H1 (cell line): ENCODE results near the gene RBP7. TPM values are rescaled to one million over a fixed set of nuclear protein-coding genes. Genes with fewer than 3 reads are reported as not detected.

Experiments
- CTCF ChIA-PET: fragments of 300-600 bp; sonication (Branson Sonifier 250); formaldehyde crosslinking; loops from one replicate; lab custom pipeline; 2021; ENCODE audit not compliant: partially characterized antibody; lab: Charles Lee
- POLR2A ChIA-PET: fragments of 300-600 bp; sonication (Branson Sonifier 250); formaldehyde crosslinking; loops from one replicate; lab custom pipeline; 2021; ENCODE audit warnings: inconsistent platforms; ENCODE audit not compliant: partially characterized antibody; lab: Charles Lee
- DNase-seq, 2 experiments: peaks; one replicate each; pipeline versions ENCODE4 v3.0.0 to v3.0.0-alpha.2; 2010 to 2022; ENCODE audit warnings: low spot score in 2 of 2, low read depth in 1 of 2, mixed read lengths in 1 of 2
- FAIRE-seq: peaks from 2 replicates; lab custom pipeline; 2011; peaks lifted over from hg19 to GRCh38; lab: Jason Lieb, UNC
- H2AFZ ChIP-seq: 2 replicates; pipeline ENCODE4 v1.8.1; 2012; ENCODE audit warnings: low read length, inconsistent platforms
- H2AK5ac ChIP-seq: 2 replicates; pipeline ENCODE4 v1.6.1; 2013; ENCODE audit warnings: low read depth, low read length
- H2BK120ac ChIP-seq: replicated peaks from 2 replicates; pipeline ENCODE3; 2013; ENCODE audit warnings: low read depth, low read length, inconsistent platforms
- H2BK12ac ChIP-seq: 2 replicates; pipeline ENCODE4 v1.6.1; 2013; ENCODE audit warnings: low read depth, low read length
- H2BK15ac ChIP-seq: 2 replicates; pipeline ENCODE4 v1.6.1; 2013; ENCODE audit warnings: low read length
- H2BK20ac ChIP-seq: 2 replicates; pipeline ENCODE4 v1.6.1; 2013; ENCODE audit warnings: low read length
- H2BK5ac ChIP-seq: 2 replicates; pipeline ENCODE4 v1.6.1; 2013; ENCODE audit warnings: low read depth, low read length
- H3K14ac ChIP-seq: 2 replicates; pipeline ENCODE4 v1.6.1; 2013; ENCODE audit warnings: inconsistent platforms; ENCODE audit not compliant: insufficient read length
- H3K18ac ChIP-seq: 2 replicates; pipeline ENCODE4 v1.6.1; 2013; ENCODE audit warnings: low read length; ENCODE audit errors: extremely low read depth
- H3K23ac ChIP-seq: 2 replicates; pipeline ENCODE4 v1.6.1; 2013; ENCODE audit warnings: inconsistent platforms; ENCODE audit not compliant: insufficient read length
- H3K23me2 ChIP-seq: 2 replicates; pipeline ENCODE4 v1.6.1; 2013; ENCODE audit warnings: low read depth, low read length
- H3K27ac ChIP-seq: 2 replicates; pipeline ENCODE4 v1.6.1; 2011; ENCODE audit warnings: low read depth, low read length, inconsistent platforms
- H3K27me3 ChIP-seq, 4 experiments: replicated peaks in 1 of 4; 1 replicate in 1 of 4; 2 replicates in 3 of 4; pipeline versions ENCODE4 v1.6.1 to v1.8.1; 2011 to 2013; ENCODE audit warnings: low read length in 3 of 4, mild to moderate bottlenecking in 3 of 4, inconsistent platforms in 2 of 4, mixed read lengths in 2 of 4, moderate library complexity in 1 of 4; ENCODE audit not compliant: control insufficient read depth in 3 of 4, insufficient read depth in 3 of 4; ENCODE audit errors: extremely low read depth in 1 of 4
- H3K36me3 ChIP-seq, 4 experiments: 2 replicates each; pipeline versions ENCODE4 v1.6.1 to v1.8.1; 2011 to 2013; ENCODE audit warnings: mild to moderate bottlenecking in 4 of 4, low read length in 3 of 4, moderate library complexity in 2 of 4, control low read depth in 1 of 4, inconsistent platforms in 1 of 4; ENCODE audit not compliant: insufficient read depth in 4 of 4, control insufficient read depth in 2 of 4
- H3K4ac ChIP-seq: replicated peaks from 2 replicates; pipeline ENCODE3; 2013; ENCODE audit warnings: low read length, low read depth, mixed read lengths, inconsistent platforms; ENCODE audit not compliant: insufficient read length
- H3K4me1 ChIP-seq, 4 experiments: replicated peaks in 1 of 4; 1 replicate in 1 of 4; 2 replicates in 3 of 4; pipeline versions ENCODE4 v1.6.1 to v1.8.1; 2011 to 2013; ENCODE audit warnings: low read length in 3 of 4, inconsistent platforms in 2 of 4, mixed read lengths in 1 of 4; ENCODE audit not compliant: insufficient read depth in 4 of 4, control insufficient read depth in 3 of 4
- H3K4me2 ChIP-seq, 2 experiments: 2 replicates each; pipeline versions ENCODE4 v1.6.1 to v1.8.1; 2011 to 2013; ENCODE audit warnings: low read depth in 2 of 2, low read length in 2 of 2, control low read depth in 1 of 2, inconsistent platforms in 1 of 2, mild to moderate bottlenecking in 1 of 2; ENCODE audit not compliant: insufficient read depth in 1 of 2
- H3K4me3 ChIP-seq, 4 experiments: fragments of 200-600, 300-600 bp in 1 of 4; sonication (generic), shearing (Covaris generic), sonication (Bioruptor Twin) in 1 of 4; 2 replicates each; pipeline versions ENCODE4 v1.5.1 to v1.8.1; 2011 to 2016; ENCODE audit warnings: low read length in 4 of 4, low read depth in 3 of 4, control low read depth in 2 of 4, inconsistent platforms in 2 of 4, mild to moderate bottlenecking in 2 of 4, mixed read lengths in 1 of 4, moderate library complexity in 1 of 4; ENCODE audit not compliant: insufficient read depth in 2 of 4; ENCODE audit errors: extremely low read depth in 1 of 4
- H3K56ac ChIP-seq: replicated peaks from 2 replicates; pipeline ENCODE3; 2013; ENCODE audit warnings: low read depth, mild to moderate bottlenecking, mixed read lengths, low read length, inconsistent platforms; ENCODE audit not compliant: insufficient read length
- H3K79me1 ChIP-seq: 2 replicates; pipeline ENCODE4 v1.6.1; 2013; ENCODE audit warnings: low read depth, low read length, control low read depth
- H3K79me2 ChIP-seq, 2 experiments: 2 replicates each; pipeline versions ENCODE4 v1.6.1 to v1.8.1; 2012 to 2013; ENCODE audit warnings: low read length in 2 of 2, mild to moderate bottlenecking in 2 of 2, inconsistent platforms in 1 of 2; ENCODE audit not compliant: insufficient read depth in 2 of 2, control insufficient read depth in 1 of 2
- H3K9ac ChIP-seq, 4 experiments: replicated peaks in 1 of 4; 1 replicate in 1 of 4; 2 replicates in 3 of 4; pipeline versions ENCODE4 v1.6.1 to v1.8.1; 2011 to 2013; ENCODE audit warnings: low read depth in 3 of 4, low read length in 3 of 4, control low read depth in 2 of 4, mild to moderate bottlenecking in 2 of 4, moderate library complexity in 2 of 4, inconsistent platforms in 1 of 4; ENCODE audit errors: extremely low read depth in 1 of 4
- H3K9me3 ChIP-seq, 2 experiments: 2 replicates each; pipeline versions ENCODE4 v1.6.1 to v1.8.1; 2012 to 2013; ENCODE audit warnings: mild to moderate bottlenecking in 2 of 2, moderate library complexity in 2 of 2, control low read depth in 1 of 2, inconsistent platforms in 1 of 2, low read depth in 1 of 2, low read length in 1 of 2, mixed read lengths in 1 of 2; ENCODE audit not compliant: insufficient read depth in 2 of 2
- H4K20me1 ChIP-seq, 2 experiments: replicated peaks in 1 of 2; 2 replicates each; pipeline versions ENCODE3 to v1.8.1; 2011 to 2013; ENCODE audit warnings: inconsistent platforms in 2 of 2, low read length in 2 of 2, mild to moderate bottlenecking in 1 of 2; ENCODE audit not compliant: insufficient read depth in 2 of 2, control insufficient read depth in 1 of 2
- H4K5ac ChIP-seq: 2 replicates; pipeline ENCODE4 v1.6.1; 2013; ENCODE audit warnings: low read length, low read depth, mixed read lengths, inconsistent platforms; ENCODE audit not compliant: insufficient read length
- H4K8ac ChIP-seq: 2 replicates; pipeline ENCODE4 v1.8.0; 2013; ENCODE audit warnings: mild to moderate bottlenecking, moderate library complexity, low read length, inconsistent platforms; ENCODE audit not compliant: insufficient read depth; ENCODE audit errors: extremely low read depth
- H4K91ac ChIP-seq: replicated peaks from 2 replicates; pipeline ENCODE3; 2013; ENCODE audit warnings: low read length, mixed read lengths, inconsistent platforms; ENCODE audit not compliant: insufficient read length
- BRCA1 ChIP-seq: IDR thresholded peaks from 2 replicates; pipeline ENCODE4 v1.6.1; 2012; ENCODE audit warnings: low read depth, low read length, improper control_type of control experiment
- CTBP2 ChIP-seq: IDR thresholded peaks from 2 replicates; pipeline ENCODE4 v1.7.0; 2011; ENCODE audit warnings: borderline replicate concordance, mild to moderate bottlenecking, moderate library complexity, mixed read lengths, low read length; ENCODE audit not compliant: insufficient read depth, insufficient read length
- MAFK ChIP-seq: IDR thresholded peaks from 2 replicates; pipeline ENCODE4 v1.6.1; 2012; ENCODE audit warnings: low read depth, mild to moderate bottlenecking, improper control_type of control experiment, low read length
- POU5F1 ChIP-seq: IDR thresholded peaks from 2 replicates; pipeline ENCODE4 v1.6.1; 2011; ENCODE audit warnings: low read depth, mild to moderate bottlenecking, low read length, moderate library complexity
- SIN3A ChIP-seq, 2 experiments: IDR thresholded peaks in 1 of 2; conservative IDR thresholded peaks in 1 of 2; 2 replicates each; pipeline ENCODE4 v1.6.1; 2011 to 2012; ENCODE audit warnings: low read length in 2 of 2, improper control_type of control experiment in 1 of 2, low read depth in 1 of 2, mild to moderate bottlenecking in 1 of 2
- SP1 ChIP-seq: IDR thresholded peaks from 2 replicates; pipeline ENCODE4 v1.6.1; 2011; ENCODE audit warnings: low read depth, low read length
- SUZ12 ChIP-seq: fragments of 200-600 bp; sonication (generic); IDR thresholded peaks from 2 replicates; pipeline ENCODE4 v1.6.1; 2012; ENCODE audit warnings: mild to moderate bottlenecking, inconsistent platforms, low read length, moderate library complexity, mixed read lengths
- WGBS, 2 experiments: shearing (Covaris generic) in 1 of 2; methylation state at CpG; one replicate each; pipeline versions ENCODE4 v1.1.6 to v1.1.7; 2013 to 2015; ENCODE audit warnings: low lambda C conversion rate in 2 of 2, mixed read lengths in 2 of 2, inconsistent platforms in 1 of 2, low coverage in 1 of 2, missing lambda C conversion rate in 1 of 2; ENCODE audit not compliant: insufficient replicate concordance in 2 of 2, insufficient coverage in 1 of 2, insufficient read length in 1 of 2; ENCODE audit errors: extremely low coverage in 1 of 2, missing lambda C conversion rate in 1 of 2; 5-methylcytosine and 5-hydroxymethylcytosine counted together
- polyA plus RNA-seq, 7 experiments: library from polyadenylated mRNA; depleted of rRNA in 3 of 7; stranded (reverse) in 5 of 7; unstranded in 2 of 7; fragments of >200 nt in 5 of 7; fragments of 200-250 nt in 2 of 7; gene quantifications; 1 replicate in 5 of 7; 2 replicates in 1 of 7; 4 replicates in 1 of 7; pipeline versions ENCODE4 v1.2.1 to v1.2.3, GENCODE V29; 2011 to 2013; ENCODE audit warnings: missing spikeins in 2 of 7, mixed read lengths in 2 of 7
- total RNA-seq: library from RNA; stranded (reverse); fragmentation: NEBNext Ultra II Directional; extraction: Animal tissue kit (Norgen Biotek cat#: 25700); gene quantifications from 2 replicates; pipeline ENCODE4 v1.2.1, GENCODE V29; 2021
- TF ChIP-seq, protein P1 (sequence below), 3 experiments: IDR thresholded peaks; 1 replicate in 2 of 3; 2 replicates in 1 of 3; pipeline versions ENCODE4 v1.5.1 to v1.6.1; 2011; ENCODE audit warnings: low read length in 3 of 3, mild to moderate bottlenecking in 3 of 3, inconsistent platforms in 2 of 3, low read depth in 1 of 3, moderate library complexity in 1 of 3; ENCODE audit not compliant: insufficient read depth in 1 of 3; ENCODE audit errors: control extremely low read depth in 1 of 3

Gene RBP7
- total and polyA plus RNA-seq, 2 of the 8 experiments (the other 6 are each of a cell fraction or from before 2014, with no cell fraction given): 5.7 to 7.2 TPM

DNA sequence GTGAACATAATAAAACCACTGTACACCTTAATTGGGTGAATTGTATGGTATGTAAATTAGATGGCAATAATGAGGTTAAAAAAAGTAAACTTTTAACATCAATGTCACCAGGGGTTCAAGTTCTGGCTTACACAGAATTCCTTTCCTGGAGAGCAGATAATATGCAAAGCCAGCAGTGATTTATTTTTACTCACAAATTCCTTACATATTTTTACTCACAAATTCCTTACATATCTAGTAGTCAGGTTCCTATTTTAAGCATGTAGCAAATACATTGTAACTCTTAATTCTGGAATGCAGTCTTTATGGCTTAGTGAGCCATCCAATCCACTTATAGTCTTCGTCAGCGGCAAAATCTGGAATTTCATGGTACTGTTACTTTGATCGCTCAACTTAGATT lies 34.4 kb downstream of the RBP7 start:
- H4K5ac ChIP-seq: no peak overlapping the region
- TF ChIP-seq SP1 (no peak), BRCA1 (no peak), MAFK (no peak), POU5F1 (no peak), SIN3A (conservative IDR thresholded peaks at IDR 0.05 in 1 of 2, IDR thresholded peaks at IDR 0.05 in 1 of 2; ENCODE audit: low read depth in 1 of 2, low read length in 2 of 2) (no peak), CTBP2 (no peak), SUZ12 (no peak)
- TF ChIP-seq, protein P1, sequence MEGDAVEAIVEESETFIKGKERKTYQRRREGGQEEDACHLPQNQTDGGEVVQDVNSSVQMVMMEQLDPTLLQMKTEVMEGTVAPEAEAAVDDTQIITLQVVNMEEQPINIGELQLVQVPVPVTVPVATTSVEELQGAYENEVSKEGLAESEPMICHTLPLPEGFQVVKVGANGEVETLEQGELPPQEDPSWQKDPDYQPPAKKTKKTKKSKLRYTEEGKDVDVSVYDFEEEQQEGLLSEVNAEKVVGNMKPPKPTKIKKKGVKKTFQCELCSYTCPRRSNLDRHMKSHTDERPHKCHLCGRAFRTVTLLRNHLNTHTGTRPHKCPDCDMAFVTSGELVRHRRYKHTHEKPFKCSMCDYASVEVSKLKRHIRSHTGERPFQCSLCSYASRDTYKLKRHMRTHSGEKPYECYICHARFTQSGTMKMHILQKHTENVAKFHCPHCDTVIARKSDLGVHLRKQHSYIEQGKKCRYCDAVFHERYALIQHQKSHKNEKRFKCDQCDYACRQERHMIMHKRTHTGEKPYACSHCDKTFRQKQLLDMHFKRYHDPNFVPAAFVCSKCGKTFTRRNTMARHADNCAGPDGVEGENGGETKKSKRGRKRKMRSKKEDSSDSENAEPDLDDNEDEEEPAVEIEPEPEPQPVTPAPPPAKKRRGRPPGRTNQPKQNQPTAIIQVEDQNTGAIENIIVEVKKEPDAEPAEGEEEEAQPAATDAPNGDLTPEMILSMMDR (IDR thresholded peaks at IDR 0.05; ENCODE audit: control extremely low read depth in 1 of 3, insufficient read depth in 1 of 3, low read depth in 1 of 3, low read length in 3 of 3): no peak

More for the DNA sequence above, 34.4 kb downstream of the RBP7 start:
- peaks cover 0 to 28% of the 10 kb centered on the region in 2 experiments; a peak in 3 of 4 replicates for H3K79me2 ChIP-seq
- no peak for FAIRE-seq
- no peak for DNase-seq
- H3K79me1 ChIP-seq: no peaks in the 10 kb centered on the region
- no peak overlapping the region for H4K8ac ChIP-seq
- peaks cover 0 to 4% of the 10 kb centered on the region in 2 experiments; a peak in 1 of 4 replicates for H3K9me3 ChIP-seq
- no peak overlapping the region for H4K91ac ChIP-seq
- no peak overlapping the region for H3K27ac ChIP-seq
- no peak overlapping the region for H3K23ac ChIP-seq
- H3K4ac ChIP-seq: no peak overlapping the region
- no peak overlapping the region for H2AFZ ChIP-seq
- H4K20me1 ChIP-seq: no peaks in the 10 kb centered on the region
- H3K23me2 ChIP-seq: peaks cover 9% of the 10 kb centered on the region
- H3K9ac ChIP-seq: no peak overlapping the region
- no peak overlapping the region for H2BK15ac ChIP-seq
- WGBS, 2 experiments: 97% methylated on average over 3 of the region's 3 CpGs; no CpG with 5 or more reads in 1 of the 2 experiments
- peaks cover 0 to 3% (median under 1%) of the 10 kb centered on the region in 4 experiments; a peak in 2 of 8 replicates for H3K36me3 ChIP-seq
- no peak overlapping the region for H2AK5ac ChIP-seq
- peaks cover 0 to 3% (median 0%) of the 10 kb centered on the region in 4 experiments; a peak in 2 of 7 replicates for H3K4me1 ChIP-seq
- H2BK5ac ChIP-seq: no peak overlapping the region
- H3K4me3 ChIP-seq: no peak overlapping the region
- H2BK20ac ChIP-seq: no peak overlapping the region
- H2BK12ac ChIP-seq: no peak overlapping the region
- H3K18ac ChIP-seq: no peak overlapping the region
- no peak overlapping the region for H3K4me2 ChIP-seq
- H3K14ac ChIP-seq: no peak overlapping the region
- POLR2A ChIA-PET: no interaction called here
- no peak overlapping the region for H3K56ac ChIP-seq
- H2BK120ac ChIP-seq: no peak overlapping the region
- CTCF ChIA-PET: interaction anchor here (0.7 kb wide), 1 partner anchor 26 kb away, joined by 3 read pairs; no protein-coding TSS in a partner anchor
- no peaks in the 10 kb centered on the region for H3K27me3 ChIP-seq
